ENCODE results near the gene DDX47.
"Not testable (repeated sequence)": the region's sequence is repeated elsewhere in the genome, so short reads cannot be mapped to it uniquely, and the experiment has no call there.

DNA sequence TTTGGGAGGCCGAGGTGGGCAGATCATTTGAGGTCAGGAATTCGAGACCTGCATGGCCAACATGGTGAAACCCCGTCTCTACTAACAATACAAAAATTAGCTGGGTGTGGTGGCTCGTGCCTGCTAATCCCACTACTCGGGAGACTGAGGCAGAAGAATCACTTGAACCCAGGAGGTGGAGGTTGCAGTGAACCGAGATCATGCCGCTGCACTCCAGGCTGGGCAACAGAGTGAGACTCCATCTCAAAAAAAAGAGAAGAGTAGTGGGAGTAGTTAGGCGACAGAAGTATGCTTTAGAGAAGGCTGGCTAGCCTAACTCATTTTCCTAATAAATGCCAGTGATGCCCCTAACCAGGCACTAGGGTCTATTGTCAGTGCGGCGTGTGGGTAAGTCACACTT, 26.3 kb downstream of the DDX47 start:
- TF ChIP-seq POLR2A (IDR thresholded peaks at IDR 0.05): not testable (repeated sequence)
- TF ChIP-seq, protein P1, sequence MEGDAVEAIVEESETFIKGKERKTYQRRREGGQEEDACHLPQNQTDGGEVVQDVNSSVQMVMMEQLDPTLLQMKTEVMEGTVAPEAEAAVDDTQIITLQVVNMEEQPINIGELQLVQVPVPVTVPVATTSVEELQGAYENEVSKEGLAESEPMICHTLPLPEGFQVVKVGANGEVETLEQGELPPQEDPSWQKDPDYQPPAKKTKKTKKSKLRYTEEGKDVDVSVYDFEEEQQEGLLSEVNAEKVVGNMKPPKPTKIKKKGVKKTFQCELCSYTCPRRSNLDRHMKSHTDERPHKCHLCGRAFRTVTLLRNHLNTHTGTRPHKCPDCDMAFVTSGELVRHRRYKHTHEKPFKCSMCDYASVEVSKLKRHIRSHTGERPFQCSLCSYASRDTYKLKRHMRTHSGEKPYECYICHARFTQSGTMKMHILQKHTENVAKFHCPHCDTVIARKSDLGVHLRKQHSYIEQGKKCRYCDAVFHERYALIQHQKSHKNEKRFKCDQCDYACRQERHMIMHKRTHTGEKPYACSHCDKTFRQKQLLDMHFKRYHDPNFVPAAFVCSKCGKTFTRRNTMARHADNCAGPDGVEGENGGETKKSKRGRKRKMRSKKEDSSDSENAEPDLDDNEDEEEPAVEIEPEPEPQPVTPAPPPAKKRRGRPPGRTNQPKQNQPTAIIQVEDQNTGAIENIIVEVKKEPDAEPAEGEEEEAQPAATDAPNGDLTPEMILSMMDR (IDR thresholded peaks at IDR 0.05 in 8 of 11, conservative IDR thresholded peaks at IDR 0.05 in 3 of 11): not testable (repeated sequence)
